ENCODE results near the gene FBXL7.

FBXL7 gene

DNA sequence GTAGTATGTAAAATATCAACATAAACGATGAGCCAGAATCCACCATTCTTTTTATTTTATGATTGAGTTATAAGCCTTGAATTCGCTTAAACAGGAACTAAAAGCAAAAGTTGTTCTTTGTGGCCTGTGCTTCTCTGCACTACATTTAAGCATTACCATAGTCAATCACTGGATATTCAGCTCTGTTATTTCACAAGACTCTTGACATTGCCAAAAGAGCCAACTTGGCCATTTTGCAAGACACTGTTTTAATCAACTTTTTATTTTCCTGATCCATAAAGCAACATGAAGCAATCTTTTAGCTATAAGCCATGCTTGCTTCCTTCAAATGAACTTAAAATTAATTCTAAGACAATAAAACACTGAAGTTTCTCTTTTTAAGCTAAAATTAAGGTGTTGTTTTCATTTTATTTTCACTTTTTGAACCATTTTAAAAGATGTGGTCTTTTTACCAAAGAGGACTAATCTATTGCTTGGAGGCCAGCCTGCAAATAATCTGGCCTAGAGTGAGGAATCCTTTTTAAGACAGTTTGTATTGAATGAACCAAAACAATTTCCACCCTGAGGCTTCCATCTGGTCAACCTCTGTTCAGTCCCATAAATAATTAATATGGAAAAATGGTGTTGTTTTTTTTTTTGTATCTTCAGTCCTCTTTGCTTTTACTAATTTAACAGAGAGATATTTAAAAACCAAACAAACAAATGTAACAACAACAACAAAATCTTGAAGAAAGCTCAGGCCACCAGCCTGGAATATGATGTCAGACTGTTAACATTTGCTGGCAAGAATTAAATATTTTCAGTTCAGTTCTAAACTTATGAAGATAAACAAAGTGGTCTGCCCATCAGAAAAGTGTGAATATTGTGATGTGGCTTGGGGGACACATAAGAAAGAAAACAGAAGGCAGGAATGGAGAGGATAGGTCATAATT is 405.2 kb downstream of the FBXL7 start:
- no peak for DNase-seq

DNA sequence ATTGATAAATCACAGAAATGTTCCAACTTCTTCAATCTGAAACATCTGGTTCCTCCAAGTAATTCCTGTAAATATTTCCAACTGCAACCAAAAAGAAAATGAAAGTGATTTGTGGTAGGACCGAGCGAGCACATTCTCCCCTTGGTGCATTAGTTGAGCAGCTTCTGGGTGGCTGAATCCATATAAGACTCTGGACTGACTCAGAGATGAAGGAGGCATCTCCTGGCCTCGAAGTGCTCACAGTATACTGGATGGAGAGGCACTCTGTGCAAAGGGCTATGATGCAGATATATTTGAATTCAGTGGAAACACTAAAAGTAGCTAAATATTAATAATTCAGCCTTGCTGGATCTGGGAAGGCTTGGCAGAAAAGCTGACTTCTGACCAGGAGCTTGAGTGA is 414.7 kb downstream of the FBXL7 start:
- DNase-seq = no peak

DNA sequence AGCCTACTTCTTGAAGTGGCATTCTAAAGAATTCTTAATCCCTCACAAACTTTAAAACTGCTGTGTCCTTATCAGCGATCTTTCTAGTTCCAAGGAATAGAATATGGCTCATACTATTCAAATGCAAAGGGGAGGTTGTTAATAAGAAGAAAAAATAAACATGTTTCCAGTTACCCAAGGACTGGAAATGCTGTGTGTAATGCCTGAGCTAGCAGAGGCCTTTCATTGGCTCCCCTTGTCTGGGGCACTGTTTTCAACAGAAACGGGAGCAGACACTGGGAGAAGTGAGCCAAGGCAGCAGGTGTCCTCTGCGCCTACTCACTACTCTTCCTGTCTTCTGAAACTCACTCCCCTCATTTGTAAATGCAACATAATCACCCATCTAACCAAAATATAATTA is 426.6 kb downstream of the FBXL7 start:
- no peak for DNase-seq

DNA sequence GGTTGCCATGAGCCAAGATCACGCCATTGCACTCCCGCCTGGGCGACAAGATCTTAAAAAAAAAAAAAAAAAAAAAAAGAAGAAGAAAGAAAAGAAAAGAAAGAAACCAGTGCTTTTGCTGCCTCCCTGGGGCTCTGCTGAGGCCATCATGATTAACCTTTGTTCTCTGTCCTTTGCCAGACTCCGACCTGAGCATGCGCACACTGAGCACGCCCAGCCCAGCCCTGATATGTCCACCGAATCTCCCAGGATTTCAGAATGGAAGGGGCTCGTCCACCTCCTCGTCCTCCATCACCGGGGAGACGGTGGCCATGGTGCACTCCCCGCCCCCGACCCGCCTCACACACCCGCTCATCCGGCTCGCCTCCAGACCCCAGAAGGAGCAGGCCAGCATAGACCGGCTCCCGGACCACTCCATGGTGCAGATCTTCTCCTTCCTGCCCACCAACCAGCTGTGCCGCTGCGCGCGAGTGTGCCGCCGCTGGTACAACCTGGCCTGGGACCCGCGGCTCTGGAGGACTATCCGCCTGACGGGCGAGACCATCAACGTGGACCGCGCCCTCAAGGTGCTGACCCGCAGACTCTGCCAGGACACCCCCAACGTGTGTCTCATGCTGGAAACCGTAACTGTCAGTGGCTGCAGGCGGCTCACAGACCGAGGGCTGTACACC is 427.9 kb downstream of the FBXL7 start:
- no peak for DNase-seq

DNA sequence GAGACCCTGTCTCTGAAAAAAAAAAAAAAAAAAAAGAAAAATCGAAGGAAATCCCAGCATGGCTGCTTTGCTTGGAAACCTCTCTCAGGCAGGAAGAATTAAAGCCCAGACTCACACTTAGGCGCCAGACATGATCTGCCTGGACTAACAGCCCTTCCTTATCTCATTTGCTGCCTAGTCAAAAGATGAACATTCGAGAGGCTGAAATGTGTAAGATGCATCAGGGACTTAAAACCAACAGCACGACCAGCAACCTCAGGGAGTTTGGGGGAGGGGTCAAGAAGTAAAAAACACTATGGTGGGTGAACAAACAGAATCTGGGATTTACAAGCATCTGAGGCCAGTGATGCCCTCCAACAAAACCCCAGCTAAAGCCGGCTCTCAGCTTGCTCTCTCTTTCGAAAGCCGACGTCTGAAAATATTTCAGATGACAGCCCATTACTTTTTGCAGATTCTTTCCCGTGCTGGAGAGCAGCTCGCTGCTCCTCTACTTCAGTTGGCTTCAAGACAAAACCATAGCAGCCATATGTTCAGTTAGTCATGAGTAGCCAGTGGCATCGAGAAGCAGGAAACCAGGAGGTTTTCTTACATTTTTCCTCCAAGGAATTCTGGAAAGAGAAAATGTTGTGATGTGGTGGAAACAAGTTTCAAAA is 429.8 kb downstream of the FBXL7 start:
- no peak for DNase-seq

DNA sequence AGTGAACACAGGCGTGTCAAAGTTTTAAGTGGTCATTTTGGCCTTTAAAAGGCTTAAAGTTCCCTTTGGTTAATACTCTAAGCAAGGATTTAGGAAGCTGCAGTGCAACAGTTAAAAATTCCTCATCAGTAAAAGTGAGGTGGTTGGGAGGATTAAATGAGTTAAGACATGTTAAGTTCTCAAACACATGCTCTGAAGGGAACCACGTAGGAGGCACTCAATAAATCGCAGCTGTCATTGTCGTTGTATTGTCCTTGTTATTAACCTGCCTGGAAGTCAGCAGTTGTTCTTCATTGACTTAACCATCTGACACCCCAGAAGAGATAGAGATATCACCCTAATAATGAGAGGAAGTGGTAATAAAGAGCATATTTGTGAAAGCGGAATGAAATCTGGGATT is 432.1 kb downstream of the FBXL7 start:
- no peak for DNase-seq

DNA sequence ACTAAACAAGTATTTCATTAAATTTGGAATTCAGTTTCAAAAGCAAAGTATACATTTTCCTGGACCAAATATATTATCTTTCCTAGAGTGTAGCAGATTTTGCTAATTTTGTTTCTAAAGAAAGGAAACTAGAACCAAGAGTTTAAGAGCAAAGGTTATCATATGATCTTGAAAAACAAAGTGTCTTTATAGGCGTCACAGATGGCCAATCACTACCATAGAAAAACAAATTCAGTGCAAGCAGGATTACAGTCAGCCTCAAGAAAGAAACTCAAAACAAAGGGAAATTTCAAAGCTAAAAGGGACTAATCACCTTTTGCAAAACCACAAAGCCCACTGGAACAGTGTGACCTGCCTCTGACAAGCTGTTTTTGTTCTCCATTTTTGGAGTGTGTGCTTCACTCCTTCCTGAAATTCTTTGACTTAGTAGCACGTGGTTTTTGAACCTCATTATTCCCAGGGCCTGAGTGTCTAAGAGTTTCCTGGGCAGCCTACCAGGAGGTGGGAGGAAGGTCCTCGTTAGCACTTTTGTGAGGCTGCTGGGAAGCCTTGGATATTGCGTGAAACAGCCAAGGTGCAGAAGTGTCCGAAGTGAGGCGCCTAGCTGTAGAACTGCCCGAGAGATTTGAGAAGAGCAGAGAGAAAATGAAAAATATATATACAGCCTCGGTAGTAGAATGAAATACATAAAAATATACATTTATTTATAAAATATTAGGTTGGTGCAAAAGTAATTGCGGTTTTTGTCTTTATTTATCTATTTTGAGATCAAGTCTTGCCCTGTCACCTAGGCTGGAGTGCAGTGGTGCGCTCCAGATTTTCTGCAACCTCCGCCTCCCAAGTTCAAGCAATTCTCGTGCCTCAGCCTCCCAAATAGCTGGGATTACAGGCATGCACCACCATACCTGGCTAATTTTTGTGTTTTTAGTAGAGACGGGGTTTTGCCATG is 433.6 kb downstream of the FBXL7 start:
- no peak for DNase-seq

DNA sequence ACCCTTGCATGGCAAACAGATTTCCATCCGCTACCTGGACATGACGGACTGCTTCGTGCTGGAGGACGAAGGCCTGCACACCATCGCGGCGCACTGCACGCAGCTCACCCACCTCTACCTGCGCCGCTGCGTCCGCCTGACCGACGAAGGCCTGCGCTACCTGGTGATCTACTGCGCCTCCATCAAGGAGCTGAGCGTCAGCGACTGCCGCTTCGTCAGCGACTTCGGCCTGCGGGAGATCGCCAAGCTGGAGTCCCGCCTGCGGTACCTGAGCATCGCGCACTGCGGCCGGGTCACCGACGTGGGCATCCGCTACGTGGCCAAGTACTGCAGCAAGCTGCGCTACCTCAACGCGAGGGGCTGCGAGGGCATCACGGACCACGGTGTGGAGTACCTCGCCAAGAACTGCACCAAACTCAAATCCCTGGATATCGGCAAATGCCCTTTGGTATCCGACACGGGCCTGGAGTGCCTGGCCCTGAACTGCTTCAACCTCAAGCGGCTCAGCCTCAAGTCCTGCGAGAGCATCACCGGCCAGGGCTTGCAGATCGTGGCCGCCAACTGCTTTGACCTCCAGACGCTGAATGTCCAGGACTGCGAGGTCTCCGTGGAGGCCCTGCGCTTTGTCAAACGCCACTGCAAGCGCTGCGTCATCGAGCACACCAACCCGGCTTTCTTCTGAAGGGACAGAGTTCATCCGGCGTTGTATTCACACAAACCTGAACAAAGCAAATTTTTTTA is 436.7 kb downstream of the FBXL7 start:
- DNase-seq = no peak

DNA sequence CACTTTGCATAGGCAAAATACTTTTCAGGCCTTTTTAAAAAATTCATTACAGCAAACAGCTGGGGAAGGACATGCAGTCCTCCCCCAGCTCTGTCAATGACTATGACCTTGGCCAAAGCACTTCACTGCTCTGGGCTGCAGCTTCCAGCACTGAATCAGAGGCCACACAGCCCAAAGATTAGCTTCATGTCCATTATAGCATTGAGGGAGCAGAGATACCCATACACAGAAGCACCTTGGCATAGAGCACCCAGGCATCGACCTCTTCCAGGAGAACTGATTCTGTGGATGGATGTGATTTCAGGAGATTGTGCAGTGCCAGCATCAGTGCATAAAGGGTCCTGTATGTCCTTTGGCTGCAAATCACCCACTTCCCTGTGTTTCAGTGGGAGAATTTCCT is 437.7 kb downstream of the FBXL7 start:
- DNase-seq = no peak

DNA sequence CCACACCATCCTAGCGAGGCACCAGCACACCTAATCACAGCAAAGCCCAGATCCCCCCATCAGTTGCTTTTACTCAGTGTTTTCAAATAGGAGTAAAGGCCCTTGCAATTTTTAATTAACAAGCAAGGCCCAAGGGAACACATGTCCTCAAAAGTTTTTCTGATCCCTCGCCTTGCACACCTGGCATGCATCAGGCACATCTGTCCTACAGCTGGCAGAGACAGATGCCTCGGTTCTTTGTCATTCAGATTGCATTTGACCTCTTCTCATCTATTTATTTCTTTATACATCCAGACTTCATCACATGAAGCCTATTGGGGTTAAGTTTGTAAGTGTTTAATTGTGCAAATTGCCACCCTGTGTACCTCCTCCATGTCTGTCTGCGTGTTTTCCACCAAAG is 438.2 kb downstream of the FBXL7 start:
- no peak for DNase-seq

DNA sequence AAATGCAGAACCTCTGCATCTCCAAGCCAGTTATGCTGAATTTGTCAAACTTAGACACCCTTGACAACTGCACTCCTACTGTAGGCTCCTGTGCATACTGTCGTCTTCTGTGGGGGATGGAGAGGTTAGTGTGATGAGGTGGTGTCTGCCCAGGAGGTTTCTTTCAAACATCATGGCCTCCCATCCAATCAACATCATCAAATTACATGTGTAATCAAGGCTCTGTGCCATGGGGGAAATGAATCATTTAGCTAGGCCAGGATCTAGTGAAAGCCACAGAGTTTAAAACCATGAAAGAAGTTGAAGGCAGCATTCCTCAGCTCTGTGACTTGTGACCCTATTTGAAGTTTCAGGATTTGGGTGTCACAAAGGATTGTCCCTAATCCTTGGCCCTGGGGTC is 439.0 kb downstream of the FBXL7 start:
- DNase-seq = no peak

DNA sequence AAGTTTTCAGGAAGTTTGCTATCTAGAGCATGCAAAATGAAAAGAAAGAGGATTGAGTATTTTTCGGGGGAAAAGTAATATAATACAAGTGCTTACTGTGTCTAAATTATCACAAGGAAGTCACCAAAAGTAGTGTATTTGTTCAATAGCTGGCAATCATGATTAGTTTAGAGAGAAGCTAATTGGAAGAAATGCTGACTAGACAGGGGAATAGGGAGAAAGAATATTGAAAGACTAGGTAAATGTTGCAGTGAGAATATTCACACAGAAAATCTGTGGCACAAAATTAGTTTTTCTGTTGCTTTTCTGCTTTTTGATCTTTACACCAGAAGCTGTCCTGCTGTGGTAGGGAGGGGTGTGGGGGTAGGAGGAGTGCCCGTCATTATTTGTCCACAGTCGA is 440.9 kb downstream of the FBXL7 start:
- DNase-seq = no peak

DNA sequence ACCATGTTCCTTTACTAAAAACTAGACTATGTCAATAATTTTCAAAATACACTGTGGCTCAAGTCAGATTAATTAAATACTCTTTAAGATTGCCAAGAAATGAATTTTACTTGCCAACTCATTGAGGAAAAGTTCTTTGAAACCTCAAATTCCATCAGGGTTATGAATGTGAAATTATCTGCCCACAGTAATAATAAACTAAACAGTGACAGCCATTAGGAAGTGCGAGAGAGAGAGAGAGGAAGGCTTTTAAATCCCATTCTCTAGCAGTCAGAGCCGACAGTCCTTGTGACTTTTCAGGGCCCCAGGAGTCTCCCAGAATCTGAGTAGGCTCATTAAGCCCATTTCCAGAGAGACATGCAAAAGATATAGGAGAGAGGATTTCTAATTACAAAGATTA is 443.5 kb downstream of the FBXL7 start:
- no peak for DNase-seq

DNA sequence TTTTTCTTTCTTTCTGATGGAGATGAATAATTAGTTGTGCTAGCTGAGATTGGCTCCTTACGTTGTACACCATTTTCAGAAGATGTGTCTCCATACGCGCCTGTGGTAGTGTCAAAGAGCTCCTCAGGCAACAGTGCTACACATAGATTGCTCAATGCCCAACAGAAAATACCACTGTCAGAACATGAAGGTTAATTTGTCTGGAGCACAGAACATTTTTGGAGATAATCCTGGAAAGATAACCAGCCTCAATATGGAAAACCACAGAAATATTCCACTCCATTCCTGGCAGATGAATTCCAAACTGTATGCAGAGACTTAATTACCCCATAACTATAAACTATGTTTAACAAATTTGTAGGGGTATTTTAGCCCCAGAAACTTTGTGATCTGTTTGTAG is 446.0 kb downstream of the FBXL7 start:
- DNase-seq = no peak

DNA sequence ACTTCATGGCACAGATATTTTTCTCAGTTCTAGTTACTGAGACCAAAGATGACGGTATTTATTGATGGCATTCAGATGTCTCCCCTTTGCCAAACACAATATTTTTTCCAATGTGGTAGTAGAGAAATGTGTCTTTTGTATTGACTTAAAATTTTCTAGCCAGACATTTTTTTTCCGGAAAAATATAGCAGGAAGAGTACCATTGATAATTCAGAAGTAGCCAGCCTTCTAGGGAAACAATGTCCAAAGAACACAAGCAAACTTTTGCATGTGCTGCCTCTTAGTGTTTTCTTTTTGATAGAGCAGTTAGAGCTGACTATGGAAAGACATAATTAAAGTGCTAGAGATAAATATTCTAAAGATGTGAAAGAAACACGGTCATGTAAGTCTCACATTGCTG is 448.2 kb downstream of the FBXL7 start:
- no peak for DNase-seq

DNA sequence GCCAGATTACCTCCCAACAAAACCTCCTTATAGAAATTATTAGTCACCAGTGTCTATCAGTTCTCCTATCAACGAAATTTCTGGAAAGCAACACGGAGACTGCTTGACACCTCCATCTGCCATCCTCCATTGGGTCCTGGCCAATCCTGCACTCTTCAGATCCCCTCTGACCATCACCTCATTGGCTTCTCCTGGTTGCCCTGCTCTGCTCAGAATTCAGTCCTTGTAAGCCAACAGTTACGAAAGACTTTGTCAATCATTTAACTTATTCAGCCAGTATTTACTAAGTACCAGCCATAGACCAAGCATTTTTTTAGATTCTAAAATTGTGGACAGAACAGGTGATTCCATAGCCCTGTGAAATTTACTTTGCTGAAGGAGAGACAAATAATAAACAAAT is 451.1 kb downstream of the FBXL7 start:
- no peak for DNase-seq

DNA sequence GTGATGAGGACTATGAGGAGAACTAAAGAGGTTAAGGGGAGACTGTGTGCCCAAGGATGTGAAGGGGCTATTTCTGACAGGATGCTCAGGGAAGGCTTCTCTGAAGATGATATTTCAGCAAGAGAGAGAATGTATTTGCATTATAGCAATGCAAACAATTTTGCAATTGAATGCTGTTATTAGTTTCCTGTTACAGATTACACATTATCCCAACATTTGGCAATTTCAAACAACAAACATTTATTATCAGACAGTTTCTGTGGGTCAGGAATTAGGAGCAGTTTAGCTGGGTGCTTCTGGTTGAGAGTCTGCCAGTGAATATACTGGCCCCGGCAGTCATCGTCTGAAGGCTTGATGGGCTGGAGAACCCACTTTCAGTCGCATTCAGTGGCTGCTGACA is 451.6 kb downstream of the FBXL7 start:
- no peak for DNase-seq

DNA sequence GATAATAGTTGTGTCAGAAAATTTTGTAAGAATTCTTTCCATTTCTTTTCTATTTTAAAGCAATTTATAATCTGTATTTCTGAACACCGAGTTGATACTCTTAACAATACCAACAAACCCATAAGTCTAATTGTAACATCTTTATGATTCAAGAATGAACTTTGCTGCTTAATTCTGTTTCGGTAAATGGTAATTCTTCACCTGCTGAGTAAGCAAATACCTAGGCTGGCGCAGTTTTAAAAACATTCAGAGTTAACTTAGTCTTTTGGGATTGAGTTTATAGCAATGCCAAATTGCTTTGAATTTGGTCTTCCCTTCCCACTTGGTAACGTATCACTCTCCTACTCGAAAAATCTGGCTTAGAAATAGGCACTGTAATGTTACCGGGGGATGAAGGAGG is 456.6 kb downstream of the FBXL7 start:
- DNase-seq = no peak

DNA sequence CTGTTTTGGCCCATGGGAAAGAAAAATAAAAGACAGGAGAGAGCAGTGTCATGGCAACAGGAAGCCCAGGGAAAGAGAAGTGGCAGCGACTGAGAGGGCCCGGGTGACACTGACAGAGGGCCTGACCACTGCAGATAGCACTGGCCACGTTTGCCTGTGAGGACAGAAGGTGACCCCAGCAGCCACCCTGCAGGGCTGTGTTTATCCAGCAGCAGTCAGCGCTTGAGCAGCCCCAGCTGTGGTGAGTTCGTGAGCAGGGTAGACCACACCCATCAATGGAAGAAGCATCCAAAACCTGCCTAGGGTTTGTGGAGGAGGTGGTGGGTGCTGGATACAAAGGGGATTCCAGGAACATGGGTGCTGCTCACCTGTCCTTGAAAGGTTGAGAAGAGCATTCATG is 457.1 kb downstream of the FBXL7 start:
- DNase-seq = no peak

DNA sequence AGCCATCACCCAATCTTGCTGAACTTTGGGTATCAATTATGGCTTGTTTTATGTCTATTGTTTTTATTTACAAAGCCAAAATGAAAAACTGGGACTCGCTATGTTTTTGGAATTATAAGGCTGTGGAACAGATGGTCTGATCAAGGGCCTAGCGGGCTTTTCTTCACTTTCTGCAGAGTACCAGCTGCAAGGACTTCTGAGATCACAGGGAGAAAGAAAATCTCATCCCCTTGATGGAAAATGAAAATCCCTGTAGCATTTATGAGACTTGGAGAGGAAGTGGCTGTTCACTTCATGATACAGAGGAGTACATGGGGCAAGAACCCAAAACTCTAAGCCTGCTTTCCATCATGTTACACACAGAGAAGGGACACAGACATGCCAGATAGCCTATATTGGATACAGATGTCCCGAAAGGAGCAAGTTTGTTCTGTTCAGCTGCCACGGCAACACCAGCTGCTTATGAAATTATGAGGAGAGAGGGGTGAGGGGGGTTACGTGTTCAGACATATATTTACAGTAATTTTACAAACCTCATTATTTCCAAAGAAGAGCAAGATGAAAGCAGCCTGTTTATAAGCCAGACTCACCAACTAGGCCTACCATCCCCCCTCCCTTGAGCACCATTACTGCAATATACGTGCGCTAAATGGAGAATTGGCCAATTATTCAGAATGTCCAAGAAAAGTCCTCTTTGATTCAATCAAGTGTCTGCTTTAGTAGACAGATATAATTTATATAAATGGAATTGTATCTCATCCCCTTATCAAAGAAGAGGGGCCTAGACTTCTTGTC is 459.6 kb downstream of the FBXL7 start:
- no peak for DNase-seq

DNA sequence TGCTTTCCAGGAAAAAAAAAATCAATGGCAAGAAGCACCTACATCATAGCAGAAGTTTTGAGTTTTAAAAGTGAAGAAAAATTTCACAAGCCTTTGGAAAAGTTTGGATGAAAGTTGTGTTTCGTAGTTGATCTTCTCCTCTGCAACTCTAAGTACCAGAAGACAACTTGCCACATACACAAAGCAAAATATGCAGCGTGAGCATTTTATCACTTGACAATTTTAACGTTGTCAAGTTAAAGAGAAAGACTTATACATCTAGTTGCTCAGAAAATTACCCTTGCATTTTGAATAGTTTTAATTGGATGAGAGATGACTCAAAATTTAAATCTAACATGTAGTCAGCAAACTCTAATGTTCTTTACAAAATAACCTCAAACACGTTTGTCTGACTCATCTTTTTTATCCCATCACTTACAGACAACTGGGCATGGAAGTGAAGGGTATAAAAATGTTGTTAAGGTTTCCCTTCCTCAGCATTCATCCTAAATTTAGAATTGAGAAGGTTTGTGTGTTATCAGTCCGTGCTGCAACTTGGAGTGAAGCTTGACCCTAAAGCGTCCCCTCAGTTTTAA is 466.2 kb downstream of the FBXL7 start:
- DNase-seq = no peak

Measured in T-helper 2 cell (primary cell).